ENCODE results near the gene RNF180.
"Not testable (repeated sequence)": the region's sequence is repeated elsewhere in the genome, so short reads cannot be mapped to it uniquely, and the experiment has no call there.

RNF180 gene

GRCh38 chr5:64347309-64347708 is 181.7 kb downstream of the RNF180 start:
- DNase-seq (ENCODE audit: low read depth in 3 of 3, low spot score in 1 of 3), result no peak

- no peak for DNase-seq (ENCODE audit: low read depth in 3 of 3, low spot score in 1 of 3)
Observed at GRCh38 chr5:64364426-64364825, 198.8 kb downstream of the RNF180 start.

GRCh38 chr5:64384765-64385164 is 219.1 kb downstream of the RNF180 start:
- DNase-seq (ENCODE audit: low read depth in 3 of 3, low spot score in 1 of 3), result no peak

- DNase-seq (ENCODE audit: low read depth in 3 of 3, low spot score in 1 of 3), result no peak
Observed at GRCh38 chr5:64397552-64397951, 231.9 kb downstream of the RNF180 start.

GRCh38 chr5:64398735-64399134 is 233.1 kb downstream of the RNF180 start:
- not testable (repeated sequence) for DNase-seq (ENCODE audit: low read depth in 3 of 3, low spot score in 1 of 3)

- not testable (repeated sequence) for DNase-seq (ENCODE audit: low read depth in 3 of 3, low spot score in 1 of 3)
Observed at GRCh38 chr5:64407103-64407825, 241.6 kb downstream of the RNF180 start.

GRCh38 chr5:64417390-64417789 is 251.7 kb downstream of the RNF180 start:
- DNase-seq (ENCODE audit: low read depth in 3 of 3, low spot score in 1 of 3), result no peak

- no peak for DNase-seq (ENCODE audit: low read depth in 3 of 3, low spot score in 1 of 3)
Observed at GRCh38 chr5:64418013-64418412, 252.4 kb downstream of the RNF180 start.

Data from stimulated activated CD4-positive, alpha-beta T cell treated with anti-CD3 and anti-CD28 coated beads, TNF-alpha, amount 100 ng/mL, for 1 hour (primary cell).